NCI-H2227 (cell line): ENCODE data around the gene COL2A1.

Experiments
- DNase-seq: peaks from one replicate; lab custom pipeline; 2025; ENCODE audit not compliant: unreplicated experiment; lab: John Stamatoyannopoulos, UW

COL2A1 gene

GRCh38 chr12:48004053-48004941 lies at the start of gene COL2A1:
Gene COL2A1, minus strand, starts transcription at chr12:48004476. Its CDS starts 155 bp downstream, at chr12:48004321.
- DNase-seq = peak; percentile 23

- DNase-seq = no peak
These were observed 49.6 kb upstream of the COL2A1 start for GRCh38 chr12:48053883-48054282.

- no peak for DNase-seq
These were observed 48.8 kb upstream of the COL2A1 start for GRCh38 chr12:48053122-48053521.

- DNase-seq = no peak
These were observed 47.4 kb upstream of the COL2A1 start for GRCh38 chr12:48051681-48052080.

- no peak for DNase-seq
These were observed 45.9 kb upstream of the COL2A1 start for GRCh38 chr12:48050174-48050573.

GRCh38 chr12:48045965-48046518 lies 41.8 kb upstream of the COL2A1 start:
- DNase-seq = no peak

GRCh38 chr12:48045061-48045846 lies 41.0 kb upstream of the COL2A1 start:
- DNase-seq = no peak

- no peak for DNase-seq
These were observed 40.1 kb upstream of the COL2A1 start for GRCh38 chr12:48044396-48044795.

GRCh38 chr12:48043771-48044170 lies 39.5 kb upstream of the COL2A1 start:
- no peak for DNase-seq

- no peak for DNase-seq
These were observed 37.5 kb upstream of the COL2A1 start for GRCh38 chr12:48041591-48042423.

- no peak for DNase-seq
These were observed 36.1 kb upstream of the COL2A1 start for GRCh38 chr12:48040354-48040753.

- DNase-seq = no peak
These were observed 34.9 kb upstream of the COL2A1 start for GRCh38 chr12:48039151-48039550.

GRCh38 chr12:48038085-48038484 lies 33.8 kb upstream of the COL2A1 start:
- no peak for DNase-seq

GRCh38 chr12:48037267-48037915 lies 33.1 kb upstream of the COL2A1 start:
- DNase-seq = peak; percentile 9

GRCh38 chr12:48036818-48037217 lies 32.5 kb upstream of the COL2A1 start:
- no peak for DNase-seq

- DNase-seq = no peak
These were observed 30.8 kb upstream of the COL2A1 start for GRCh38 chr12:48034835-48035805.

GRCh38 chr12:48033451-48033850 lies 29.2 kb upstream of the COL2A1 start:
- DNase-seq = no peak

- no peak for DNase-seq
These were observed 28.3 kb upstream of the COL2A1 start for GRCh38 chr12:48032597-48032996.
